ENCODE data around the gene LRRK1.

Gene LRRK1

GRCh38 chr15:101053261-101053660, 134.1 kb downstream of the LRRK1 start:
- no peak for DNase-seq (ENCODE audit: low spot score)
- in situ Hi-C loops (cut with MboI; ENCODE audit: low pct_unique_long_range_greater_than_20kb, low sequenced_read_pairs, unreplicated experiment) = no loop called here
- TF ChIP-seq CTCF (IDR thresholded peaks at IDR 0.05; ENCODE audit: extremely low read depth, insufficient read depth, missing control alignments) = no peak

- in situ Hi-C loops (cut with MboI; ENCODE audit: low pct_unique_long_range_greater_than_20kb, low sequenced_read_pairs, unreplicated experiment) = no loop called here
- no peak for TF ChIP-seq CTCF (IDR thresholded peaks at IDR 0.05; ENCODE audit: extremely low read depth, insufficient read depth, missing control alignments)
- DNase-seq (ENCODE audit: low spot score) = no peak
Observed at GRCh38 chr15:101054116-101054515, 135.0 kb downstream of the LRRK1 start.

GRCh38 chr15:101054991-101055390, 135.8 kb downstream of the LRRK1 start:
- in situ Hi-C loops (cut with MboI; ENCODE audit: low pct_unique_long_range_greater_than_20kb, low sequenced_read_pairs, unreplicated experiment) = no loop called here
- no peak for DNase-seq (ENCODE audit: low spot score)

GRCh38 chr15:101055411-101055810, 136.3 kb downstream of the LRRK1 start:
- TF ChIP-seq CTCF (IDR thresholded peaks at IDR 0.05; ENCODE audit: extremely low read depth, insufficient read depth, missing control alignments) = no peak
- in situ Hi-C loops (cut with MboI; ENCODE audit: low pct_unique_long_range_greater_than_20kb, low sequenced_read_pairs, unreplicated experiment) = no loop called here
- DNase-seq (ENCODE audit: low spot score) = no peak

More at GRCh38 chr15:101054991-101055390, 135.8 kb downstream of the LRRK1 start:
- TF ChIP-seq CTCF (IDR thresholded peaks at IDR 0.05; ENCODE audit: extremely low read depth, insufficient read depth, missing control alignments) = no peak

- TF ChIP-seq CTCF (IDR thresholded peaks at IDR 0.05; ENCODE audit: extremely low read depth, insufficient read depth, missing control alignments) = no peak
Observed at GRCh38 chr15:101056366-101057334, 137.5 kb downstream of the LRRK1 start.

GRCh38 chr15:101057841-101058407, 138.8 kb downstream of the LRRK1 start:
- in situ Hi-C loops (cut with MboI; ENCODE audit: low pct_unique_long_range_greater_than_20kb, low sequenced_read_pairs, unreplicated experiment) = no loop called here
- DNase-seq (ENCODE audit: low spot score) = no peak
- TF ChIP-seq CTCF (IDR thresholded peaks at IDR 0.05; ENCODE audit: extremely low read depth, insufficient read depth, missing control alignments) = no peak

More at GRCh38 chr15:101056366-101057334, 137.5 kb downstream of the LRRK1 start:
- in situ Hi-C loops (cut with MboI; ENCODE audit: low pct_unique_long_range_greater_than_20kb, low sequenced_read_pairs, unreplicated experiment) = no loop called here
- DNase-seq (ENCODE audit: low spot score) = no peak
